Measurements from ENCODE around the gene SLC25A31.
A peak's percentile ranks its signal among the peaks of the same experiment; 100 is the strongest.

SLC25A31 gene

DNA sequence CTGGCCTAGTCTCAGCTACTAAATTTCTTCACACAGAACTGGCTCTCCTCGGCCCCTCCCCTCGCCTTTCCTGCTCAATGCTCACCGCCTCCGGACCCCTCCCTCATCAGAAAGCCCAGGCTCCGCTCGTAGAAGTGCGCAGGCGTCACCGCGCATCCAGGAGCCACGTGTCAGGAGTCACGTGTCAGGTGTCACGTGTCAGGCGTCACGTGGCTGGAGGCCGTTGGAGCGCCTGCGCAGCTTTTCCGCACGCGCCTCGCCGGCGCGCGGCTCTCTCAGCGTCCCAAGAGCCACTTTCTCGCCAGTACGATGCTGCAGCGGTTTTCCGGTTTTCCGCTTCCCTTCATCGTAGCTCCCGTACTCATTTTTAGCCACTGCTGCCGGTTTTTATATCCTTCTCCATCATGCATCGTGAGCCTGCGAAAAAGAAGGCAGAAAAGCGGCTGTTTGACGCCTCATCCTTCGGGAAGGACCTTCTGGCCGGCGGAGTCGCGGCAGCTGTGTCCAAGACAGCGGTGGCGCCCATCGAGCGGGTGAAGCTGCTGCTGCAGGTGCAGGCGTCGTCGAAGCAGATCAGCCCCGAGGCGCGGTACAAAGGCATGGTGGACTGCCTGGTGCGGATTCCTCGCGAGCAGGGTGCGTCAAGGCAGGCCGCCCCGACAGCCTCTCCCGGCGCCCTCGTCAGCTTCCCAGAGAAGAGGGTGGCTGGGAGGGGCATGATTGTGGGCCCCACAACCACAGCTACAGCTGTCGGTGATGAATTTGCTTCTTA, at the start of gene SLC25A31:
TSS of gene SLC25A31 (plus strand) at position 259 of the 772 bp plus-strand sequence. CDS start at position 405, 146 bp downstream.
- no peak for DNase-seq

GRCh38 chr4:127685292-127685691, 44.9 kb upstream of the SLC25A31 start:
- DNase-seq: no peak

DNA sequence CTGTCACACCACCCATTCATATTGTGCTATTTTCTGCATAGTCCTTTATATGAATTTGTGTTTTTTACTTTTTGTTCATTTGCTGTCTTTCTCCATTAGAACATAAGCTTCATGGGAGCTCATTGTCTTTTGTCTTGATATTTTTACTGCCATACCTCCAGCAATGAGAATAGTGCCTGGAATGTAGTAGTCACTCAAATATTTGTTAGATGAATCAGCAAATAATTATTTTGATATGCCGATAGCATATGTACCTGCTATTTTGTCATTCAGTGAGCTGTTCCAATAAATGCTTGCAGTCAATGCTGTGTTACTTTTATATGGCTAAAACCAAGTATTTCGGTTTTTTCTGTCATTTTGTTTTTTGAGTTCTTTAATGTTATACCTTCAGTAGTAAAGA, 43.5 kb upstream of the SLC25A31 start:
- no peak for DNase-seq

DNA sequence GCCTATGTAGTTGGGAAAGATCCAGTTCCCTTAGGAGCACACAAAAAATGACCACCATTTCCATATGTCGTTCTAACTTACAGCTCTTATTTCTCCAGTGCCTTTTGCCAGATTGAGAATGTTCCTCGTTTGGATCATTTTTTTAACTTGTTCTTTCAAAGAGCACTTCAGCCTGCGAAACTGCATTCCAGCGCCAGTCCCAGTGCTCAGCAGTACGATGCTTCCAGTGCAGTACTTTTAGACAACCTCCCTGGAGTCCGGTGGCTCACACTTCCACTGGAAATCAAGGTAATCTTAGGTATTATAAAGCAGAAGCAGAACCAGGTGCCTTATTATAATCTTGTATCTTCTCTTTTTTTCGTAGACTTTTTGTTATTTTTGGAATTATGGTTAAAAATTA, 42.6 kb upstream of the SLC25A31 start:
- no peak for DNase-seq

GRCh38 chr4:127698789-127699200, 31.4 kb upstream of the SLC25A31 start:
- DNase-seq: no peak

GRCh38 chr4:127708985-127709384, 21.2 kb upstream of the SLC25A31 start:
- DNase-seq: no peak

DNA sequence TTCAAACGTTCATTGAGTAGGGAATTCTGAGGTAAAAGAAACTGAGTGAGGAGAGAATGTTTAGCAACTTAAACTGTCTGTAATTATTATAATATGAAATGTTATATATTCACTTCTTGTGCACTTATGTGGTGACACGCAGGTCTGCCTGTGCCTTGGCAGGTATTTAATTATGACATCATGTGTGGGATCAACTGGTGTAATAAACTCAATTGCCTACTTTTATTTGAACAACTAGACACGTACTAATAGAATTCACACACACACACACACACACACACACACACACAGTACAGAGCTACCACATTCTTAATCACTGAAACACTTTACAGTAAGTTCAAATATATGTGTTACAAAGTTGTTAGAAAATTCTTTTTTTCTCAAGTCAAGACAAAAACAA, 20.7 kb upstream of the SLC25A31 start:
- no peak for DNase-seq

DNA sequence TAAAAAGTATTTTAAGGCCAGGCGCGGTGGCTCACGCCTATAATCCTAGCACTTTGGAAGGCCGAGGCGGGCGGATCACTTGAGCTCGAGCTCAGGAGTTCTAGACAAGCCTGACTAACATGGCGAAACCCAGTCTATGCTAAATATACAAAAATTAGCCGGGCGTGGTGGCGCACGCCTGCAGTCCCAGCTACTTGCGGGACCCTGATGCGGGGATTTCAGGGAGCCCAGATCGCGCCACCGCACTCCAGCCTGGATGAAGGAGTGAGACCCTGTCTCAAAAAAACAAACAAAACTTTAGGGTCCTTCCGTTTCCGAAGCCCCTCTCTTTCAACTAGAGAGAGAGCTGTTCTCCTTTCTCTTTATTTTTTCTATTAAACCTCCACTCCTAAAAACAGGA, 1.2 kb downstream of the SLC25A31 start:
- no peak for DNase-seq

DNA sequence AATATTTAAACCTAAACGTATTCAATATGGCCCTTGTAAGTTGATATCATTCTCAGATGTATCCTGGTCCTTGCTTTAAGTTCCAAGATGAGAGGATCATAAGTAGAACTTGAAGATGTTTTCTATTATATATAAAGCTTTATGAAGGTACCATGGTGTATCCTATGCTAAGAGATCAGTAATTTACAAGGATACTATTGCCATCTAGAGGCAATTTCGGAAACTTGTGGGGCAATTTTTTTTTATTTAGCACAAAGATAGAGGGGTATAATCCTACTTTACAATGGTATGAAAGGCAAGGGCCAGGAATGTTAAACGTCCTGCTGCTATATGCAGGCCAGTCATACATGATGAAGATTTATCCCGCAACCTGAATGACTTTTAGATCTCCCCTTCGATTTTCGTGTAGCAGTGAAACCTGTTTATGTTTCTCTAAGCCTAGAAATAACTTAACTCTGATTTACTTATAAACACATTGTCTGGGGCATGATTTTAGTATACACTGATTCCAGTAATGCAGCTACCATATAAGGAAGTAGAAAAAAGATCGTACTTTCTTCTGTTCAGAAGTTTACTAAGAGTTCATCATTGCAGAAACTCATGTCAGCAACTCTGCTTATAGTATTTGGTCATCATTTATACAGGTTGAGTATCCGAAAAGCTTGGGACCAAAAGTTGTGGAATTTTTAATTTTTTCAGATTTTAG, 2.6 kb downstream of the SLC25A31 start:
- DNase-seq: peak in 1 of 2 donors; percentile 6

DNA sequence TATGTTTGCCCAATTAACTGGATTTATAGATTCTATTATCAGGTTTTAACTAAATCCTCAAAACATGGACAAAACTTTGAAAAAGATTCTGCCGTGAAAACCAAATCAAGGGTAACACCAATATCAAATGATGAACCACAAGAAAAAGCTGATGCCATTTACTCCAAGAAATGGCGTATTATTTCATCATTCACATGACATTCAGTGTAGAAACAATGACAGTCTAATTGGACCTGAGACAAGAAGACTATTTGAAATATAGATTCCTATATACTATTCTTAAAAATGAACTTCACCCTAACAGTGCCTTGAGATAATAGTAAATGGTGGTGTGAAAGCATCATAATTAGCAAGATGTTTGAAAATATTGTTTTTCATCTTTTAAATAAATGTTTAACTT, 4.8 kb downstream of the SLC25A31 start:
- no peak for DNase-seq

- DNase-seq: no peak
Measured at GRCh38 chr4:127737295-127737694, 7.1 kb downstream of the SLC25A31 start.

DNA sequence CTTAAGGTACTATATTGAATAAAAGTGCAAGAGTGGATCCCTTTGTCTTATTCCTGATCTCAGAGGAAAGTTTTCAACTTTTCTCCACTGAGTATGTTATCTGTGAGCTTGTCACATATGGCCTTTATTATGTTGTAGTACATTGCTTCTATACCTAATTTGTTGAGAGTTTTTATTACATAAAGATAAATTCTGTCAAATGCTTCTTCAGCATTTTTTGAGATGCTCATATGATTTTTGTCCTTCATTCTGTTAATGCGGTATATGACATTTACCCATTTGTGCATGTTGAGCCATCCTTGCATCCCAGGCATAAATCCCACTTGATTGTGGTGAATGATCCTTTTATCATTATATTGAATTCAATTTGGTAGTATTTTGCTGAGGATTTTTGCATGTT, 11.0 kb downstream of the SLC25A31 start:
- DNase-seq: no peak

- no peak for DNase-seq
Measured at GRCh38 chr4:127747883-127748282, 17.7 kb downstream of the SLC25A31 start.

DNA sequence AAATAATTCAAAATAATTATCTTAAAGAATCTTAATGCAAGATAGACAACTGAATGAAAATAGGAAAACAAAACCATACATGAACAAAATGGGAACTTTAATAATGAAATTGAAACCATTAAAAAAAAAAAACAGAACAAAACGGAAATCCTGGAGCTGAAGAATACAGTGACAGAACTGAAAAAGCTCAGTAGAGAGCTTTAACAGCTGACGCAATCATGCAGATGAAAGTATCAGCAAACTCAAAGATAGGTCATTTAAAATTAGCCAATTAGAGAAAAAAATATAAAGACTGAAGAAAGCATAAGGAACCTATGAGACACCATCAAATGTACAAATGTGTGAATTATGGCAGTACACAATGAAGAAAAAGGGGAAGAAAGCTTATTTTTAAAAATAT, 18.8 kb downstream of the SLC25A31 start:
- no peak for DNase-seq

- no peak for DNase-seq
Measured at GRCh38 chr4:127756906-127757305, 26.7 kb downstream of the SLC25A31 start.

GRCh38 chr4:127759228-127759820, 29.1 kb downstream of the SLC25A31 start:
- no peak for DNase-seq

GRCh38 chr4:127759893-127760292, 29.7 kb downstream of the SLC25A31 start:
- DNase-seq: no peak

DNA sequence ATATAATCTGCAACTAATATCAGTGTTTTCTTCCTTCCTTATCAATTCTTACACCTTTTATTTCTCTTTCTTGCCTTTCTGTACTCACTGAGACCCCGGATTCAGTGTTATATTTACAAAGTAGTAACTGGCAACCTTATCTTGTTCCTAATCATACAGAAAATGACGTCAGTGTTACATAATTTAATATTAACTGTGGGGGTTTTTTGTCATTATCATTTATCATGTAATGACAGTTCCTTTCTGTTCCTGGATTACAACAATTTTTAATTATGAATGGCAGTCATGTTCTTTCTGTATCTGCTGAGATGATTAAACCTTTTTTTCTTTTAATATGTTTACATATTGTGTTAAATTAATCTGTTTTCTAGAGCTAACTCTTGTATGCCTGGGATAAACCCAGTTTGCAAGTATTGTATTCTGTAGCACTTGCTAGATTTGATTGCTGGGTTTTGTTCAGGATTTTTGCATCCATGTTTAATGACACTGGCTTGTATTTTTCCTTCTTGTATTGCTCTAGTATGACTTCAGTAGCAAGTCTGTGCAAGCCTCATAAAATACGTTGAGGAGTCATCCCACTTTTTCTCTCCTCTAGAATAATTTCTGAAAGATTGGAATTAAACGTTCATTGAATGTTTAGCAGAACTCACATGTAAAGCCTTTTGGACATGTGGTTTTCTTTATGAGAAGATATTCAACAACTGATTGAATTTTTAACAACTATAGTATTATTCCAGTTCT, 41.5 kb downstream of the SLC25A31 start:
- DNase-seq: no peak

DNA sequence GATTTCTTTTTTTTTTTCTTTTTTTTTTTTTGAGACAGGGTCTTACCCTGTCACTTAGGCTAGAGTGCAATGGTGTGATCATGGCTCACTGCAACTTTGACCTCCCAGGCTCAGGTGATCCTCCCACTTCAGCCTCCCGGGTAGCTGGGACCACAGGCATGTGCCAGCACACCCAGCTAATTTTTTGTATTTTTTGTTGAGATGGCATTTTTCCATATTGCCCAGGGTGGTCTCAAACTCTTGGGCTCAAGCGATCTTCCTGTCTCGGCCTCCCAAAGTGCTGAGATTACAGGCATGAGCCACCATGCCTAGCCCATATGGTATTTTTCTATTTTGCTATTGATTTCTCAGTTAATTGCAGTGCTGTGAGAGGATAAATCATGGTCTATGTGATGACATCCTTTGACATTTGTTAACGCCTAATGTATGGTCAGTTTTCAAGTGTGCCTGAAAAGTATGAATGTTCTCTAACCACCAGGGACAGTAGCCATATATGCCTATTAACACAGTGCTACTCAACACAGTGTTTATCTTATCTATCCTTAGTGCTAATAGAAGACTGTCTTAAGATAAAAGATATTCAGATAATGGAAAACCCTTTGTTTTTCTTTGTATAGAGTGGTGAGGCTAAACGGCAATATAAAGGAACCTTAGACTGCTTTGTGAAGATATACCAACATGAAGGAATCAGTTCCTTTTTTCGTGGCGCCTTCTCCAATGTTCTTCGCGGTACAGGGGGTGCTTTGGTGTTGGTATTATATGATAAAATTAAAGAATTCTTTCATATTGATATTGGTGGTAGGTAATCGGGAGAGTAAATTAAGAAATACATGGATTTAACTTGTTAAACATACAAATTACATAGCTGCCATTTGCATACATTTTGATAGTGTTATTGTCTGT, 42.8 kb downstream of the SLC25A31 start:
- no peak for DNase-seq

DNA sequence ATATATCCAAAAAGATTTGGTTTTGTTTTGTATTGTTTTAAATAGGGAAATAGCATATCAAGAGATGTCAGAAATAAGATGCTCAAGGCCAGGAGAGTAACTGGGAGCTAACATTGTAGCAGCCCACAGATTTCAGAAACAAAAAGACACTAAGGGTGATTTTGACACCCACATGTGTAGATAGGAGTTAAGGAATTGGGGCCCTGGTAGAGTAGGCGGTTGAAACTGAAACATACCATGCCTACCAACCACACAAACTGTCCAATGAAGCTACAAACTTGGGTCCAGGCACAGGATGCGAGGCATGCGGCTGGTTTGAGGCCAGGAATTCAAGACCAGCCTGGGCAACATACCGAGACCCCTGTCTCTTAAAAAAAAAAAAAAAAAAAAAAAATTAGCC, 45.6 kb downstream of the SLC25A31 start:
- DNase-seq: no peak

- DNase-seq: no peak
Measured at GRCh38 chr4:127776620-127777019, 46.4 kb downstream of the SLC25A31 start.

DNA sequence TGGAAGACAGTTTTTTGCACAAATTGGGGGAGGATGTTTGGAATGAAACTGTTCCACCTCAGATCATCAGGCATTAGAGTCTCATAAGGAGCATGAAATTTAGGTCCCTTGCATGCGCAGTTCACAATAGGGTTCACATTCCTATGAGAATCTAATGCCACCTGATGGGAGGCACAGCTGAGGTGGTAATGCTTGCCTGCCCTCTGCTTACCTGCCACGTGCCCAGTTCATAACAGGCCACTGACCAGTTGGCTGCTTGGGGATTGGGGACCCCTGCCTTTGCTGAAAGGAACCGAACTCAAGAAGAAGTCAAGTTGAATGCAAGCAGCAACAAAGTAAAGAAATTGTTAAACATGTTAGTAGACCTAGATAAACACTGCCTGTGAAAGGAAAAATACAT, 47.3 kb downstream of the SLC25A31 start:
- DNase-seq: no peak

All from CD4-positive, alpha-beta T cell treated with Interleukin-4 for 1 hour (primary cell).